ENCODE data around the gene TFB1M. TPM values are rescaled to one million over a fixed set of nuclear protein-coding genes. Genes with fewer than 3 reads are reported as not detected.

The TFB1M gene
- total and polyA plus RNA-seq, 2 donors (not counting 3 experiments of a cell fraction or from before 2014, with no cell fraction given): 12.9 to 35.5 TPM

- intact Hi-C loops (cut with micrococcal nuclease): no loop called here
- no peak overlapping the region for H3K4me3 ChIP-seq (replicated peaks in 1 of 3; ENCODE audit: insufficient read depth in 1 of 3, low read depth in 1 of 3, low read length in 3 of 3)
- dilution Hi-C loops (cut with MboI; ENCODE audit: extremely low pct_ligation_motif_present, low sequenced_read_pairs): no loop called here
- no peak overlapping the region for H3K9ac ChIP-seq (replicated peaks; ENCODE audit: extremely low read depth, insufficient read depth, low read length)
- no peaks in the 10 kb centered on the region for H4K20me1 ChIP-seq (replicated peaks; ENCODE audit: control insufficient read depth, extremely low read depth, insufficient read depth, low read length)
- BruUV-seq (replicated peaks): no TSS peak
- no peaks in the 10 kb centered on the region for H3K27me3 ChIP-seq (ENCODE audit: control insufficient read depth in 2 of 2, insufficient read depth in 2 of 2, low read length in 2 of 2)
- FAIRE-seq (no peak), DNase-seq (ENCODE audit: low read depth, low spot score) (no peak)
- TF ChIP-seq POLR2A (IDR thresholded peaks at IDR 0.05; ENCODE audit: low read depth, low read length) (no peak), FOS (IDR thresholded peaks at IDR 0.05; ENCODE audit: borderline replicate concordance, insufficient read depth, low read length) (no peak), POLR2AphosphoS5 (IDR thresholded peaks at IDR 0.05; ENCODE audit: insufficient read depth, low read depth, low read length) (no peak), EZH2 (IDR thresholded peaks at IDR 0.05; ENCODE audit: borderline replicate concordance, low read depth, low read length, severe bottlenecking) (no peak), MYC (IDR thresholded peaks at IDR 0.05; ENCODE audit: low read depth, low read length) (no peak), JUN (IDR thresholded peaks at IDR 0.05; ENCODE audit: borderline replicate concordance, insufficient read depth, insufficient read length, low read depth) (no peak)
- H3K9me1 ChIP-seq (replicated peaks; ENCODE audit: control insufficient read depth, extremely low read depth, insufficient read depth, low read length): no peaks in the 10 kb centered on the region
- peaks cover 25% of the 10 kb centered on the region for H3K79me2 ChIP-seq (ENCODE audit: control insufficient read depth, insufficient read depth, low read length)
- no peaks in the 10 kb centered on the region for H3K9me3 ChIP-seq (replicated peaks; ENCODE audit: control insufficient read depth, insufficient read depth, low read length)
- no peak overlapping the region for H3K27ac ChIP-seq (ENCODE audit: insufficient read depth, low read depth, low read length)
- no peak overlapping the region for H2AFZ ChIP-seq (ENCODE audit: low read depth, low read length)
- H3K4me2 ChIP-seq (ENCODE audit: insufficient read depth, low read length): no peak overlapping the region
- peaks cover 4 to 8% of the 10 kb centered on the region in 2 experiments for H3K36me3 ChIP-seq (ENCODE audit: control insufficient read depth in 2 of 2, extremely low read depth in 1 of 2, insufficient read depth in 2 of 2, low read length in 2 of 2)
- POLR2A ChIA-PET: no interaction called here
- no peaks in the 10 kb centered on the region for H3K4me1 ChIP-seq (ENCODE audit: control insufficient read depth, extremely low read depth, insufficient read depth, low read length)
- CTCF ChIA-PET: interaction anchor here (0.8 to 1.3 kb wide), 4 partner anchors 9 to 55 kb away, joined by 3 to 4 read pairs (median 3); no protein-coding TSS in a partner anchor
Measured at GRCh38 chr6:155303361-155303870, 10.9 kb downstream of the TFB1M start.

- no TSS peak for BruUV-seq (replicated peaks)
- no peak for FAIRE-seq
- dilution Hi-C loops (cut with MboI; ENCODE audit: extremely low pct_ligation_motif_present, low sequenced_read_pairs): no loop called here
- H3K9ac ChIP-seq (replicated peaks; ENCODE audit: extremely low read depth, insufficient read depth, low read length): no peak overlapping the region
- H3K27ac ChIP-seq (ENCODE audit: insufficient read depth, low read depth, low read length): no peak overlapping the region
- no peaks in the 10 kb centered on the region for H4K20me1 ChIP-seq (replicated peaks; ENCODE audit: control insufficient read depth, extremely low read depth, insufficient read depth, low read length)
- no peak overlapping the region for H3K4me2 ChIP-seq (ENCODE audit: insufficient read depth, low read length)
- H3K4me1 ChIP-seq (ENCODE audit: control insufficient read depth, extremely low read depth, insufficient read depth, low read length): no peaks in the 10 kb centered on the region
- peaks cover 2 to 11% of the 10 kb centered on the region in 2 experiments for H3K36me3 ChIP-seq (ENCODE audit: control insufficient read depth in 2 of 2, extremely low read depth in 1 of 2, insufficient read depth in 2 of 2, low read length in 2 of 2)
- H3K9me3 ChIP-seq (replicated peaks; ENCODE audit: control insufficient read depth, insufficient read depth, low read length): no peaks in the 10 kb centered on the region
- no peak for TF ChIP-seq FOS (IDR thresholded peaks at IDR 0.05; ENCODE audit: borderline replicate concordance, insufficient read depth, low read length)
- no peak for TF ChIP-seq MAX (IDR thresholded peaks at IDR 0.05; ENCODE audit: insufficient read depth, insufficient read length)
- no peak for TF ChIP-seq JUN (IDR thresholded peaks at IDR 0.05; ENCODE audit: borderline replicate concordance, insufficient read depth, insufficient read length, low read depth)
- TF ChIP-seq CTCF (IDR thresholded peaks at IDR 0.05; ENCODE audit: extremely low read depth in 1 of 2, insufficient read depth in 1 of 2, low read depth in 1 of 2, low read length in 2 of 2): no peak
- TF ChIP-seq GATA2 (IDR thresholded peaks at IDR 0.05; ENCODE audit: insufficient read depth, insufficient read length, low read depth, low read length): no peak
- no peak for TF ChIP-seq EZH2 (IDR thresholded peaks at IDR 0.05; ENCODE audit: borderline replicate concordance, low read depth, low read length, severe bottlenecking)
- TF ChIP-seq POLR2A (IDR thresholded peaks at IDR 0.05; ENCODE audit: low read depth, low read length): no peak
- TF ChIP-seq POLR2AphosphoS5 (IDR thresholded peaks at IDR 0.05; ENCODE audit: insufficient read depth, low read depth, low read length): no peak
- TF ChIP-seq MYC (IDR thresholded peaks at IDR 0.05; ENCODE audit: low read depth, low read length): no peak
- H3K9me1 ChIP-seq (replicated peaks; ENCODE audit: control insufficient read depth, extremely low read depth, insufficient read depth, low read length): no peaks in the 10 kb centered on the region
- H3K4me3 ChIP-seq (replicated peaks in 1 of 3; ENCODE audit: insufficient read depth in 1 of 3, low read depth in 1 of 3, low read length in 3 of 3): no peak overlapping the region
- CTCF ChIA-PET: interaction anchor here (1.7 kb wide), 1 partner anchor 15 kb away, joined by 4 read pairs; no protein-coding TSS in a partner anchor
- peaks cover 13% of the 10 kb centered on the region for H3K79me2 ChIP-seq (ENCODE audit: control insufficient read depth, insufficient read depth, low read length)
- H2AFZ ChIP-seq (ENCODE audit: low read depth, low read length): no peak overlapping the region
- DNase-seq (ENCODE audit: low read depth, low spot score): no peak
- no peaks in the 10 kb centered on the region for H3K27me3 ChIP-seq (ENCODE audit: control insufficient read depth in 2 of 2, insufficient read depth in 2 of 2, low read length in 2 of 2)
- POLR2A ChIA-PET: no interaction called here
- intact Hi-C loops (cut with micrococcal nuclease): no loop called here
Measured at GRCh38 chr6:155301867-155302266, 12.4 kb downstream of the TFB1M start.

Data from endothelial cell of umbilical vein (primary cell).